IMR-90 (cell line): ENCODE results near the gene LRRC66. TPM values are rescaled to one million over a fixed set of nuclear protein-coding genes. Genes with fewer than 3 reads are reported as not detected.

Experiments used
- ATAC-seq: fragments of 200-7000 bp; cut with Tn5 transposase; 2 replicates; pipeline ENCODE4 v1.9.1; 2020; ENCODE audit warnings: low read depth, mild to moderate bottlenecking, moderate library complexity
- BruUV-seq: library from RNA; stranded (reverse); fragments of 400-500 nt; replicated peaks from 2 replicates; lab custom pipeline; 2021; lab: Mats Ljungman, UMichigan
- CTCF ChIA-PET: fragments of 300-600 bp; formaldehyde crosslinking; extraction: SDS; loops from one replicate; lab custom pipeline; 2021; ENCODE audit warnings: antibody characterized with exemption; lab: Yijun Ruan, JAX
- POLR2A ChIA-PET: fragments of 300-600 bp; sonication (Branson Sonifier 250); formaldehyde crosslinking; loops from one replicate; lab custom pipeline; 2022; ENCODE audit warnings: antibody characterized with exemption; ENCODE audit not compliant: unreplicated experiment; lab: Charles Lee
- DNase-seq: peaks from one replicate; pipeline ENCODE4 v3.0.0; 2013
- H2AFZ ChIP-seq: replicated peaks from 2 replicates; pipeline ENCODE3; 2013; ENCODE audit warnings: low read length, mild to moderate bottlenecking; ENCODE audit not compliant: poor library complexity
- H2AK5ac ChIP-seq: 2 replicates; pipeline ENCODE4 v1.6.1; 2013; ENCODE audit warnings: low read depth, low read length, inconsistent platforms
- H2AK9ac ChIP-seq: replicated peaks from 2 replicates; pipeline ENCODE3; 2013; ENCODE audit warnings: mild to moderate bottlenecking, low read depth, low read length, moderate library complexity; ENCODE audit not compliant: poor library complexity
- H2BK120ac ChIP-seq: 2 replicates; pipeline ENCODE4 v1.6.1; 2013; ENCODE audit warnings: low read depth, low read length, inconsistent platforms
- H2BK15ac ChIP-seq: 3 replicates; pipeline ENCODE4 v1.6.1; 2013; ENCODE audit warnings: low read depth, low read length, inconsistent platforms
- H2BK20ac ChIP-seq: 2 replicates; pipeline ENCODE4 v1.6.1; 2013; ENCODE audit warnings: low read depth, mild to moderate bottlenecking, inconsistent platforms, low read length, moderate library complexity
- H2BK5ac ChIP-seq: 2 replicates; pipeline ENCODE4 v1.6.1; 2013; ENCODE audit warnings: mild to moderate bottlenecking, low read depth, low read length, inconsistent platforms; ENCODE audit not compliant: poor library complexity, severe bottlenecking
- H3K14ac ChIP-seq: replicated peaks from 2 replicates; pipeline ENCODE4 v1.6.1; 2013; ENCODE audit warnings: low read depth, low read length, inconsistent platforms
- H3K18ac ChIP-seq: 2 replicates; pipeline ENCODE4 v1.6.1; 2013; ENCODE audit warnings: low read depth, low read length, control low read depth
- H3K23ac ChIP-seq: 2 replicates; pipeline ENCODE4 v1.6.1; 2013; ENCODE audit warnings: low read depth, low read length, inconsistent platforms
- H3K27ac ChIP-seq: 2 replicates; pipeline ENCODE4 v1.5.1; 2013; ENCODE audit warnings: mild to moderate bottlenecking, control low read depth, low read length; ENCODE audit not compliant: insufficient read depth
- H3K27me3 ChIP-seq: 2 replicates; pipeline ENCODE4 v1.6.1; 2013; ENCODE audit warnings: low read length; ENCODE audit not compliant: control insufficient read depth, insufficient read depth
- H3K36me3 ChIP-seq: 2 replicates; pipeline ENCODE4 v1.6.1; 2013; ENCODE audit warnings: low read length, mixed read lengths; ENCODE audit not compliant: control insufficient read depth, insufficient read depth
- H3K4ac ChIP-seq: 2 replicates; pipeline ENCODE4 v1.6.1; 2013; ENCODE audit warnings: low read depth, low read length, inconsistent platforms
- H3K4me1 ChIP-seq: 2 replicates; pipeline ENCODE4 v1.6.1; 2013; ENCODE audit warnings: low read length, mixed read lengths; ENCODE audit not compliant: control insufficient read depth, insufficient read depth
- H3K4me2 ChIP-seq: 2 replicates; pipeline ENCODE4 v1.6.1; 2013; ENCODE audit warnings: low read depth, mild to moderate bottlenecking, control low read depth, low read length, moderate library complexity
- H3K4me3 ChIP-seq: 2 replicates; pipeline ENCODE4 v1.5.1; 2013; ENCODE audit warnings: low read depth, mild to moderate bottlenecking, control low read depth, low read length, moderate library complexity; ENCODE audit not compliant: insufficient read depth
- H3K56ac ChIP-seq: 2 replicates; pipeline ENCODE4 v1.6.1; 2013; ENCODE audit warnings: low read length, inconsistent platforms; ENCODE audit not compliant: insufficient read depth; ENCODE audit errors: extremely low read depth
- H3K79me1 ChIP-seq, 2 experiments: 2 replicates each; pipeline ENCODE4 v1.6.1; 2013; ENCODE audit warnings: low read length in 2 of 2, inconsistent platforms in 1 of 2, low read depth in 1 of 2
- H3K9ac ChIP-seq: 2 replicates; pipeline ENCODE4 v1.6.1; 2013; ENCODE audit warnings: low read depth, low read length, control low read depth
- H3K9me1 ChIP-seq: 2 replicates; pipeline ENCODE4 v1.6.1; 2013; ENCODE audit warnings: low read length, inconsistent platforms; ENCODE audit not compliant: insufficient read depth
- H3K9me3 ChIP-seq: 2 replicates; pipeline ENCODE4 v1.6.1; 2013; ENCODE audit warnings: low read length; ENCODE audit not compliant: control insufficient read depth, insufficient read depth
- H4K20me1 ChIP-seq: 2 replicates; pipeline ENCODE4 v1.6.1; 2013; ENCODE audit warnings: low read length, inconsistent platforms; ENCODE audit not compliant: insufficient read depth
- H4K5ac ChIP-seq: 2 replicates; pipeline ENCODE4 v1.6.1; 2013; ENCODE audit warnings: mild to moderate bottlenecking, low read depth, low read length, control low read depth
- H4K8ac ChIP-seq, 2 experiments: 2 replicates each; pipeline ENCODE4 v1.6.1; 2013; ENCODE audit warnings: low read depth in 2 of 2, low read length in 2 of 2, control low read depth in 1 of 2, inconsistent platforms in 1 of 2
- H4K91ac ChIP-seq: 2 replicates; pipeline ENCODE4 v1.6.1; 2013; ENCODE audit warnings: low read depth, low read length, inconsistent platforms; ENCODE audit not compliant: insufficient read depth
- BHLHE40 ChIP-seq: fragments of 150-350 bp; IDR thresholded peaks from 2 replicates; pipeline ENCODE4 v1.6.1; 2016; ENCODE audit warnings: mild to moderate bottlenecking, low read depth, low read length
- POLR2A ChIP-seq: IDR thresholded peaks from 2 replicates; pipeline ENCODE4 v1.6.1; 2012; ENCODE audit warnings: mild to moderate bottlenecking, low read depth, low read length
- RAD21 ChIP-seq: IDR thresholded peaks from 2 replicates; pipeline ENCODE4 v1.6.1; 2012; ENCODE audit warnings: low read length, improper control_type of control experiment
- SMC3 ChIP-seq: fragments of 150-350 bp; IDR thresholded peaks from 2 replicates; pipeline ENCODE4 v1.6.1; 2016; ENCODE audit warnings: low read depth, mild to moderate bottlenecking, antibody characterized with exemption, low read length, moderate library complexity
- WGBS, 2 experiments: methylation state at CpG; one replicate each; pipeline versions ENCODE4 v1.1.5 to v1.1.7; 2013; ENCODE audit warnings: missing lambda C conversion rate in 2 of 2; ENCODE audit not compliant: insufficient read length in 1 of 2; ENCODE audit errors: extremely low coverage in 2 of 2; 5-methylcytosine and 5-hydroxymethylcytosine counted together
- dilution Hi-C: fragments of 300-500 bp; cut with HindIII; formaldehyde crosslinking; loops from one replicate; pipeline ENCODE4 v1.14.3; 2018; ENCODE audit warnings: low sequenced_read_pairs; ENCODE audit not compliant: unreplicated experiment
- in situ Hi-C: fragments of 300-500 bp; cut with MboI; formaldehyde crosslinking; loops from 3 replicates; pipeline ENCODE4 v1.14.3; 2019; ENCODE audit warnings: low sequenced_read_pairs, inconsistent platforms, mixed read lengths
- intact Hi-C: fragments of 100-400 bp; cut with micrococcal nuclease; formaldehyde crosslinking; loops from 2 replicates; pipeline ENCODE4 v1.10.0; 2022
- polyA plus RNA-seq, 3 experiments: library from polyadenylated mRNA; depleted of rRNA; stranded (reverse); fragments of >200 nt; gene quantifications; 2 replicates each; pipeline ENCODE4 v1.2.3, GENCODE V29; 2012; ENCODE audit warnings: low replicate concordance in 1 of 3
- total RNA-seq: library from RNA; depleted of rRNA; stranded (reverse); fragments of >200 nt; gene quantifications from 2 replicates; pipeline ENCODE4 v1.2.3, GENCODE V29; 2012

The LRRC66 gene
- total and polyA plus RNA-seq, 2 of the 4 experiments (the other 2 are of a cell fraction) = 0.09 to 0.18 TPM

- H2AFZ ChIP-seq = no peak overlapping the region
- H3K9ac ChIP-seq = no peak overlapping the region
- H3K4me3 ChIP-seq = no peak overlapping the region
- no peak overlapping the region for H3K23ac ChIP-seq
- dilution Hi-C loops (no loop called here), intact Hi-C loops (loop anchor here (10.0 kb wide), 1 partner anchor 61 kb away; no protein-coding TSS in a partner anchor), in situ Hi-C loops (no loop called here)
- no peak overlapping the region for H2BK5ac ChIP-seq
- H2BK15ac ChIP-seq = no peak overlapping the region
- H4K8ac ChIP-seq = no peak overlapping the region
- no peak overlapping the region for H2AK9ac ChIP-seq
- CTCF ChIA-PET = no interaction called here
- 40% methylated on average over 1 of the region's 7 CpGs; no CpG with 5 or more reads in 1 of the 2 experiments for WGBS, 2 experiments
- no peaks in the 10 kb centered on the region for H3K79me1 ChIP-seq
- BruUV-seq = no TSS peak
- TF ChIP-seq SMC3 = no peak
- TF ChIP-seq BHLHE40 = no peak
- TF ChIP-seq RAD21 = peak; percentile 17; the same call in 1 of the 2 replicates
- no peak for TF ChIP-seq POLR2A
- no peaks in the 10 kb centered on the region for H4K20me1 ChIP-seq
- no peak overlapping the region for H3K18ac ChIP-seq
- H2BK120ac ChIP-seq = no peak overlapping the region
- peaks cover 2% of the 10 kb centered on the region; the same call in 1 of the 2 replicates for H3K36me3 ChIP-seq
- H3K4ac ChIP-seq = no peak overlapping the region
- H3K9me3 ChIP-seq = no peaks in the 10 kb centered on the region
- no peak overlapping the region for H2BK20ac ChIP-seq
- H3K14ac ChIP-seq = no peak overlapping the region
- H3K56ac ChIP-seq = no peak overlapping the region
- no peak overlapping the region for H3K27ac ChIP-seq
- H4K91ac ChIP-seq = no peak overlapping the region
- ATAC-seq (peak; percentile 37; the same call in 1 of the 2 replicates), DNase-seq (no peak)
- no peaks in the 10 kb centered on the region for H3K27me3 ChIP-seq
- POLR2A ChIA-PET = no interaction called here
- H4K5ac ChIP-seq = no peak overlapping the region
- H3K9me1 ChIP-seq = peaks cover 2% of the 10 kb centered on the region; the same call in 1 of the 2 replicates
- no peak overlapping the region for H2AK5ac ChIP-seq
- peaks cover 2% of the 10 kb centered on the region for H3K4me1 ChIP-seq
- H3K4me2 ChIP-seq = no peak overlapping the region
Measured at GRCh38 chr4:52015366-52015765, 4.8 kb downstream of the LRRC66 start.
